Stimulated activated effector memory CD8-positive, alpha-beta T cell treated with anti-CD3 and anti-CD28 coated beads, Interleukin-12 subunit alpha, Interleukin-12 subunit beta, amount 100 ng/mL, for 72 hours (primary cell): ENCODE results near the gene MCTP2.
"Not testable (repeated sequence)": the region's sequence is repeated elsewhere in the genome, so short reads cannot be mapped to it uniquely, and the experiment has no call there.

Source experiments
- ATAC-seq: fragments of 150-1000 bp; cut with Tn5 transposase; 2 replicates; pipeline ENCODE4 v1.10.0; 2021
- DNase-seq, 2 donors: peaks; one replicate each; pipeline ENCODE4 v3.0.0; 2021 to 2022; ENCODE audit warnings: low spot score in 2 of 2
- H3K27ac Mint-ChIP-seq: one replicate; pipeline ENCODE4 v1.8.0; 2022; ENCODE audit warnings: mild to moderate bottlenecking, mixed read lengths
- H3K36me3 Mint-ChIP-seq: one replicate; pipeline ENCODE4 v1.8.0; 2022; ENCODE audit warnings: mild to moderate bottlenecking, mixed read lengths
- H3K4me1 Mint-ChIP-seq: one replicate; pipeline ENCODE4 v1.8.0; 2022; ENCODE audit warnings: mixed read lengths
- H3K4me3 Mint-ChIP-seq: one replicate; pipeline ENCODE4 v1.8.0; 2022; ENCODE audit warnings: mild to moderate bottlenecking, mixed read lengths
- H3K9me3 Mint-ChIP-seq: one replicate; pipeline ENCODE4 v1.8.0; 2022; ENCODE audit warnings: mixed read lengths

Gene MCTP2

DNA sequence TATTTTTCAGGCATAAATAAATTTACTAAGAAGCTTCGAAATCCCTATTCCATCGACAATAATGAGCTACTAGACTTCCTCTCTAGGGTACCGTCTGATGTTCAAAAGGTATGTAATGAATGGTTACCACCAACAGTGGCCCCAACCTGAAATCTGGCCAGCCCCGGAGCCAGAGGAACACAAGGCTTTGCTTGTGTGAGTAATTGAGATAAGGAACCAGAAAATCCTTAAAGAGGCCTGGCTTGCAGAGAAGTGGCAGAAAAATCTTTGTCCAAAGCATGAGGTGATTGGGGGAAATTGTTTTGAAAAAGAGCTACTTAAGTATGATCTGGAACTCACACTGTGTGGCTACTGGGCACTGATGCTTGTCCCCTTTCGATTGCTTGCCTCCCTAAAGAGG is 245.3 kb downstream of the MCTP2 start:
- DNase-seq (no peak), ATAC-seq (no peak)
- H3K4me3 Mint-ChIP-seq, result no peak overlapping the region
- peaks cover 77% of the 10 kb centered on the region for H3K36me3 Mint-ChIP-seq
- H3K4me1 Mint-ChIP-seq, result no peaks in the 10 kb centered on the region
- H3K9me3 Mint-ChIP-seq, result no peaks in the 10 kb centered on the region
- H3K27ac Mint-ChIP-seq, result no peak overlapping the region

DNA sequence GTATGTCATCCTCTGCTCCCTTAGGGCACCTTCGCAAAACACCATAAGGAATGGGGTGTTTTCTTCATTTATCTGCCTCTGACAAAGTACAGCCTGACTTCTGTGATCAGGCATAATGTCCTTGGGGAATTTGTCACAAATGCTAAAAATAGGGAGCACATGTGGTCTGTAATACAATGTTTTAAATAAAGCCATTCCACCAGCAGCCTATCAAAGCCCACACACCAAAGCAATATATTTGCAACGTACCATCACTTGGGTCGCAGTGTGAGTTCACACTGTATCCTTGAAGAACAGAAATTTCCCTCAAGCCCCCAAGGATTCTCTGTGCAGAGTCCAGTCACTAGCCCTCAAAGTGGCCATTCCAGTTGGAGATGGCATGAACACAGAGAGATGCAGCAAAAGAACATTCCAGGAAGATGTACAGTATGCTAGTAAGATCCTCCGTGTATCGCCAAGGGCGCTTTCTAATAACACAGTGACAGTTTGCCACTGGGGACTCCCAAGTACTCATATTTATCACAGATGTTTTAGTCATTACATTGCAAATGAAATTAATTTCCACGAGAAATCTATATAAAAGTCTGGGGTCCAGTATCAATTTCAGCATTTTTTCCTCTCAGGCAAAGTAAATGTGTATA is 246.7 kb downstream of the MCTP2 start:
- DNase-seq, result no peak
- H3K9me3 Mint-ChIP-seq, result peaks cover 5% of the 10 kb centered on the region
- peaks cover 67% of the 10 kb centered on the region for H3K36me3 Mint-ChIP-seq
- H3K4me1 Mint-ChIP-seq, result no peaks in the 10 kb centered on the region
- H3K27ac Mint-ChIP-seq, result no peak overlapping the region
- no peak overlapping the region for H3K4me3 Mint-ChIP-seq
- ATAC-seq, result no peak

DNA sequence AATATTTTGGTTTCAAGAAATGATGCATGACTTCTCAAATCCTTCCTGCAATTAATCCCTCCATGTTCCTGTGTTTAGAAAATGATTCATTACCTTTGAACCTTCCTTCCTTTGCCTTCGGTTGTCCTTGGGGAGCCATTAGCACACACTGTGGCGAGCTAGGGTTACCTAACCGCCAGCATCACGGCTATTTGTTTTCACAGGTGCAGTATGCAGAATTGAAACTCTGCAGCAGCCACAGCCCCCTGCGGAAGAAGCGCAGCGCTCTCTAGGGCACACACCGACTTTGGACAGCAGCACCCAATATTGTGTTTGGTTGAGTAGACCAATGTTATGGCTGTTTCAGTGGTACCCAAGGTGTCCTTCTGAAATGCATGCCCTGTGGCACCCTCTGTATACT is 247.4 kb downstream of the MCTP2 start:
- DNase-seq (no peak), ATAC-seq (no peak)
- peaks cover 5% of the 10 kb centered on the region for H3K9me3 Mint-ChIP-seq
- H3K4me3 Mint-ChIP-seq, result no peak overlapping the region
- peaks cover 67% of the 10 kb centered on the region for H3K36me3 Mint-ChIP-seq
- no peaks in the 10 kb centered on the region for H3K4me1 Mint-ChIP-seq
- H3K27ac Mint-ChIP-seq, result no peak overlapping the region

DNA sequence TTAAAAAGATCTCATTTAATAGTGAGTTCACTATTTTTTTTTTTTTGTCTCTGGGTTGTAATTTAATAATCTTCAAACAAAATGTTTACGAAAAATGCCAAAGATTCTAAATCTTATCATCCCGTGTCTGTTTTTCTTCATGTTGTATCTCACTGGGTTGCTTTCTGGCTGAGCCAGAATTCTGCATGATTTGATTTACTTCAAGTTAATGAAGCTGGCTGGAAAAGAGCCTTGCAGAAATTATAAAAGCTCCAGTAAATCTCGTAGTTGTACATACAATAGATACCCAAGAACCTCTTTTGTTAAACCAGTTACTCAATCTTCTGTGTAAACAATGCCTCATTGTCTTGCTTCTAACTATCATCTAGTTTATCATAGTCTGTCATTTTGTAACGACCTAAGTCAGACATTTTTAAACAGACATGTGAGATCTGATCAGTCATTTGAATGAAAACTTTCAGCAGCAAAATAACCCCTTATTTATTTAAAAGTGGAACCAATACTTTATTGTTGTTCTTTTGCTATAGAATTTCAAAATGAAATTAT is 249.0 kb downstream of the MCTP2 start:
- no peak for ATAC-seq
- peaks cover 55% of the 10 kb centered on the region for H3K36me3 Mint-ChIP-seq
- peaks cover 9% of the 10 kb centered on the region for H3K9me3 Mint-ChIP-seq
- no peak overlapping the region for H3K4me3 Mint-ChIP-seq
- H3K27ac Mint-ChIP-seq, result no peak overlapping the region
- no peak for DNase-seq
- no peaks in the 10 kb centered on the region for H3K4me1 Mint-ChIP-seq

DNA sequence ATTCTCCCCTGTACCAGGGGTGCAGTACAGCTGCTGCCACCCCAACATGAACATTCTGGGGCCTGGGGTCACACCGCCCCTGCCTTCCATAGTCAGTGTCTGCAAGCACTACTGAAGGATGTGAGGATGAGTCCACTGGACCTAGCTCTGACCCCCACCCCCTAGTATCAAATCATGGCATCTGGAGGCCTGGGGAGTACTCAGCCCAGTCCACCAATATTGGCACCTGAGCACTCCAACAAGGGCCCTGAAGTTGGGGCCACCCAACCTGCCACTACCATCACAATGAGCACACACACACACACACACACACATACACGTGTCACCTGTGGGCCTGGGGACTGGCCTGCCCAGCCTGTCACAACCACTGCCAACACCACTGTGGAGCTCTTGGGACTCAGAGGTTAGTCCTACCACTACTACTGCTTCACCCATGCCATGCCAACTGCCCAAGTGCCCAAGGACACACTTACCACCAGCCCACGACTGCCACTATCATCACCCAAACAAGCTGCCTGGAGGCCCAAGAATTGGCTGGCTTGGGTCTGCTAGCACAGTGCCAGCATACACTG is 253.9 kb downstream of the MCTP2 start:
- H3K4me1 Mint-ChIP-seq, result no peaks in the 10 kb centered on the region
- H3K4me3 Mint-ChIP-seq, result no peak overlapping the region
- DNase-seq (no peak), ATAC-seq (peak; percentile 24)
- peaks cover 14% of the 10 kb centered on the region for H3K9me3 Mint-ChIP-seq
- H3K27ac Mint-ChIP-seq, result no peak overlapping the region
- H3K36me3 Mint-ChIP-seq, result peaks cover 9% of the 10 kb centered on the region

DNA sequence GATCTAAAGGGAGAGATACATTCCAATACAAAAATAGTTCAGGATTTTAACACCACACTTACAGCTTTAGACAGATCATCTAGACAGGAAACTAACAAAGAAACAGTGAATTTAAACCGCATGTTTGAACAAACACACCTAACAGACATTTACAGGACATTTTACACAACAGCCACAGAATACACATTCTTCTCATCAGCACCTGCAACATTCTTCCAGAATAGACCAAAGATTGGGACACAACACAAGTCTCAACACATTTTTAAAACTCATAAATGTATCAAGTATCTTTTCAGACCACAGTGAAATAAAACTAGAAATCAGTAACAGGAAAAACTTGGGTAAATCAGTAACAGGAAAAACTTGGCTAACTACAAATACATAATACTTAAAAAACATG is 256.3 kb downstream of the MCTP2 start:
- DNase-seq (no peak), ATAC-seq (no peak)
- Mint-ChIP-seq H3K36me3 (no peaks in the 10 kb centered on the region), H3K4me3 (no peak overlapping the region), H3K27ac (no peak overlapping the region), H3K9me3 (peaks cover 20% of the 10 kb centered on the region), H3K4me1 (no peaks in the 10 kb centered on the region)

DNA sequence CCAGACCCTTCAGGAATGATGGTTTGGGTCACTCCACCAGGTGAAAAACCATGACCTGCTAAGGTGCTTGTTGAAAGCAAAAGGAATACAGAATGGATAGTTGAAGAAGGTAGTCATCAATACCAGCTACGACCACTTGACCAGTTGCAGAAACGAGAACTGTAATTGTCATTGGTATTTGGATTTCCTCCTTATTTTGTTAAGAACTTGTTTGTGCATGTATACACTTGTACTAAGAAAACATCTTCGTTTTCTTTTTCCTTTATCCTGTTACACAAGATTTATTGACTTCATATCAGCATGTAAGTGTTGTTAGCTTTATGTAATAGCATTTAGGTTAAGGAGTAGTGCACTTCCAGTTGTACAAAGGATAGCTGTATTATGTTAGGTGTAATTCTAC is 261.8 kb downstream of the MCTP2 start:
- Mint-ChIP-seq H3K9me3 (peaks cover 10% of the 10 kb centered on the region), H3K36me3 (no peaks in the 10 kb centered on the region), H3K4me3 (no peak overlapping the region), H3K4me1 (no peaks in the 10 kb centered on the region), H3K27ac (no peak overlapping the region)
- no peak for DNase-seq
- ATAC-seq, result no peak

DNA sequence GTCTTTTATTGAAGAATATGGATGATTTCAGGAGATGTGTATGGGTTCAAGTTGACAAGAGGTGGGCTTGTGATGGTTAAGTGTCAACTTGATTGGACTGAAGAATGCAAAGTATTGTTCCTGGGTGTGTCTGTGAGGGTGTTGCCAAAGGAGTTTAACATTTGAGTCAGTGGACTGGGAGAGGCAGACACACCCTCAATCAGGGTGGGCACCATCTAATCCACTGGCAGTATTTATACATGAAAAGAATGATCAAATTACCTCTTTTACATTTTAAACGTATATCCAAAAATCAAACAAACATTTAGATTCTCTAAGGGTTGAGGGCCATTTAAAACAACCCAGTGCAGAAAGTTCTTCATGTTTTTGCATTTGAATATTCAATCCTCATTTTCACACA is 262.2 kb downstream of the MCTP2 start:
- H3K4me1 Mint-ChIP-seq, ATAC-seq, H3K27ac Mint-ChIP-seq, H3K4me3 Mint-ChIP-seq, H3K36me3 Mint-ChIP-seq, DNase-seq, H3K9me3 Mint-ChIP-seq: not testable (repeated sequence)

DNA sequence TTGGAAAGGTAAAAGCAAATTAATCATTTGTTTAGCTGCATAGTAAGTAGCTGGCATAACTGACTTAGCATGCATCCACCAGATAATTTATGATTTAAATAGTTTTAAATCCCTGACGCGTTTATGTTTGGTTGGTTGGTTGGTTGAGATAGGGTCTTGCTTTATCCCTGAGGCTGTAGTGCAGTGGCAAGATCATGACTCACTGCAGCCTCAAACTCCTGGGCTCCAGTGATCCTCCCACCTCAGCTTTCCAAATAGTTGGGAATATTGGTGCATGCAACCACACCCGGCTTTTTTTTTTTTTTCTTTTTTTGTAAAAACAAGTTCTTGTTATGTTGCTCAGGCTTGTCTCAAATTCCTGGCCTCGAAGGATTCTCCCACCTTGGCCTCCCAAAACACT is 263.4 kb downstream of the MCTP2 start:
- Mint-ChIP-seq H3K9me3 (peaks cover 10% of the 10 kb centered on the region), H3K4me3 (no peak overlapping the region)

DNA sequence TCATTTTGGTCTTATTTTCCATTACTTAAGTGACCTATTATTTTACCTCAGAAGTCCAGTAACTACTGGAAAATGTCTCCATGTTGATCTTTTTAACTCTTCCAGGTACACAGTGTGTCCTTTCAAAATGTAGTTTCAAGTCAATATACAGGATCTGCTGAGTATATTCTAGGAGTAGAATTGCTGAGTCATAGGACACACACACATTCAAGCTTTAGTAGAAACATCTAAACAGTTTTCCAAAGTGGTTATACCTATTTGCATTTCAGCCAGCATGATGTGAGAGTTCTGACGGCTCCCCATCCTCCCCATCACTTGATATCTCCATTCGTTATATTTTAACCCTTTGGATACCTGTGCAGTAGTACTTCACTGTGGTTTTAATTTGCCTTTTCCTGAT is 271.9 kb downstream of the MCTP2 start:
- Mint-ChIP-seq H3K27ac (no peak overlapping the region), H3K9me3 (peaks cover 24% of the 10 kb centered on the region), H3K36me3 (no peaks in the 10 kb centered on the region), H3K4me1 (no peaks in the 10 kb centered on the region), H3K4me3 (no peak overlapping the region)
- no peak for ATAC-seq
- no peak for DNase-seq

More for the DNA sequence above, 263.4 kb downstream of the MCTP2 start:
- no peaks in the 10 kb centered on the region for H3K4me1 Mint-ChIP-seq
- no peaks in the 10 kb centered on the region for H3K36me3 Mint-ChIP-seq
- DNase-seq (no peak), ATAC-seq (no peak)
- H3K27ac Mint-ChIP-seq, result no peak overlapping the region

DNA sequence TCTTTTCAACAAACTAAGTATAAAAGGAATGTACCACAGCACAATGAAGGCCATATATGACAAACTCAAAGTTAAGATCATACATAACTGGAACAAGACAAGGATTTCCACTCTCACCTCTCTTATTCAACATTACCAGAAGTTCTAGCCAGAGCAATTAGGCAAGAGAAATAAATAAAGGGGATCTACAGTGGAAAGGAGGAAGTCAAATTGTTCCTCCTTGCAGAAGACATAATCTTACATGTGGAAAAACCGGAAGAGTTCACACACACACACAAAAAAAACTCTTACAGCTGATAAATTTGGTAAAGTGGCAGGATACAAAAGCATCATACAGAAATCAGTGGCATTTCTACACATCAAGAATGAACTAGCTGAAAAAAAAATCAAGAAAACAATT is 277.9 kb downstream of the MCTP2 start:
- H3K27ac Mint-ChIP-seq, result no peak overlapping the region
- ATAC-seq, result no peak
- H3K36me3 Mint-ChIP-seq, result no peaks in the 10 kb centered on the region
- H3K9me3 Mint-ChIP-seq, result peaks cover 22% of the 10 kb centered on the region
- no peak for DNase-seq
- H3K4me1 Mint-ChIP-seq, result no peaks in the 10 kb centered on the region
- H3K4me3 Mint-ChIP-seq, result no peak overlapping the region

DNA sequence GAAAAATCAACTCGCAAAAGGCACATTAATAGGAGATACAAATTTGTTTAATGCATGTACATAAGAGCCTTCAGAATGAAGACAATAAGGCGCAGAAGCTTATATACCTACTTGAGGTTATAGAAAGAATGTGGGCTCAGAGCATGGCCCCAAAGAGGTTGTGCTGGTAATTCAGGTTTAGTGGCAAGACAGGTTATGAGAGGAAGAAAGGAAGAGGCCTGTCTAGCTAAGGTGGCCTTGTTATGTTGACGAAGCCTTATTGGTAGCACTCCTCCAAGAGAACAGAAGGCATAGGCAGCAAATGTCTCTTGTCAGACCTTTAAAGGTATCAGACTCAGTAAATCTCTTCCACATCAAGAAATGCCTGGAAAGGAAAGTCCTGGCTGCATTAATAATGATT is 290.8 kb downstream of the MCTP2 start:
- no peak for ATAC-seq
- no peaks in the 10 kb centered on the region for H3K4me1 Mint-ChIP-seq
- no peak overlapping the region for H3K27ac Mint-ChIP-seq
- no peaks in the 10 kb centered on the region for H3K9me3 Mint-ChIP-seq
- no peak for DNase-seq
- no peak overlapping the region for H3K4me3 Mint-ChIP-seq
- H3K36me3 Mint-ChIP-seq, result no peaks in the 10 kb centered on the region

DNA sequence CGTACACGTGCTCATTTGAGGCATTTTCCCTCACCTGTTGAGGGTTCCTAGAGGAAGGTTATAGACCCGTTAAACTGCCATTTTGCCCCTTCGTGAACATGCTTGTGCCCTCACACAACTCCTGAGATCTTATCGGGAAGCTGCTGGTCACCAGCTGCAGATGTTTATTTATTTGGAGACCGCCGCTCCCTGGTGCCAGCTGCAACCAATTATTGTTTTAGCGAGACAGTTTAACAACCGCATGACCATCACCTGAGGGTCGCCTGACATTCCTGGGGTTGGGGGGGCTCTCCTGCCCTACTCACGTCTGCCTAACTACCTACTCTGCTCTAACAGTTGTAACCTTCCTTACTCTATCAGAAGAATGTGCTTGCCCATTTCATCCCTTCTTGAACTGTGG is 292.5 kb downstream of the MCTP2 start:
- Mint-ChIP-seq H3K4me3 (no peak overlapping the region), H3K4me1 (no peaks in the 10 kb centered on the region), H3K36me3 (no peaks in the 10 kb centered on the region), H3K9me3 (no peaks in the 10 kb centered on the region), H3K27ac (no peak overlapping the region)
- ATAC-seq (no peak), DNase-seq (no peak)

DNA sequence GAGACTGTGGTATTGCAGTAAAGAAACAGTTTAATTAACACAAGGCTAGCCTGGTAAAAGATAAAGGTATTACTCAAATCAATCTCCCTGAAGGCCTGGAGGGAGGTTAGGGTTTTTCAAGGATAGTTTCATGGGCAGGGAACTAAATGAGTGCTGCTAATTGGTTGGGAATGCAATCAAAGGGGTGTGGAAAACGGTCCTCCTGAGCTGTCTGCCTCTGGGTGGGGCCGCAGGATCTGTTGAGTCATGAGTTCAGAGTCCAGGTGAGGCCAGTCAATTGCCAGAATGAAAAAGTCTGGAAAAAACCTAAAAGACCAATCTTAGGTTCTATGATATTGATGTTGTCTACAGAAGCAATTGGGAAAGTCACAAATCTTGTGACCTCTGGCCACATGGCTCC is 293.2 kb downstream of the MCTP2 start:
- H3K4me1 Mint-ChIP-seq, result no peaks in the 10 kb centered on the region
- H3K4me3 Mint-ChIP-seq, result no peak overlapping the region
- DNase-seq, result no peak
- no peaks in the 10 kb centered on the region for H3K9me3 Mint-ChIP-seq
- no peak overlapping the region for H3K27ac Mint-ChIP-seq
- no peak for ATAC-seq
- no peaks in the 10 kb centered on the region for H3K36me3 Mint-ChIP-seq

DNA sequence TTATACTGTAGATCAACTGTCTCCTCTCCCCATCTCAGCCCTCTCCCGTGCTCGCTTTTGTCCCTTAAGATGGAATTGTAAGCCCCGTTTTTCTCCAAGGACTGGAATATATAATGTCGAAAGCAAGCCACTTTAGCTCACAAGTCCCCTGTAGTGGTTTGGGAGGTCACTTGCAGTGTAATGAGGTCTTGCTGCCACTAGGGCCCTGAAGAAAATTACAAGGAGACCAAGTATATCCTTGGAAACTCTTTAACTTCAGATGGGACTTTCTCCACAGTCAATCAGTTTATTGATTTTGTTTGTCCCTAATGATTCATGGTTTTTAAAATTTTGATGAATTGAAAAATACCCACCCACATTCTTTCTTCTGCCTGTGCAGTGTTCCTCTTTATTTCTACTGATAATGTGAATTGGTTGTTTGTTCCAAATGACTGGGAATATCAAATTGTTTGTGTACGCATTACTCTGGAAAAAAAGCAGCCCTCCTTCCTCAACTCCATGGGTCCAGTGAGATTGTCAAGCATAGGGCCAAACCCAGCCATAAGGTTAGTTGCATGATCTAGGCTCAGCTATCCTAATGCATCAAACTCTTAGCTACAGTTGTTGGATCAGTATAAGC is 294.8 kb downstream of the MCTP2 start:
- ATAC-seq (no peak), DNase-seq (no peak)
- Mint-ChIP-seq H3K4me1 (no peaks in the 10 kb centered on the region), H3K36me3 (no peaks in the 10 kb centered on the region), H3K27ac (no peak overlapping the region), H3K4me3 (no peak overlapping the region), H3K9me3 (no peaks in the 10 kb centered on the region)

DNA sequence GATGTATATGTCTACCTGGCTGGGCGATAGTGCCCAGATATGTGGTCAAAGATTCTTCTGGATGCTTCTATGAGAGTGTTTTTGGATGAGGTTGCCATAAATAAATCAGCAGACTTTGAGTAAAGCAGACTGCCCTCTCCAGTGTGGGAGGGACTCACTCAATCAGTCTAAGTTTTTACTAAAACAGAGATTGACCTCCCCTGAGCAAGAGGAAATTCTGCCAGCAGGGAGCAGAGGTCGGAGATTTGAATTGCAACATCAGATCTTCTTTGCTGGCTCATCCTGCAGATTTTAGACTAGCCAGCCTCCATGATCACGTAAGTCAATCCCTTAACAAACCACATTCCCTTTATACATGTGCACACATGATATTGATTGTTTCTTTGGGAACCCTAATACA is 300.9 kb downstream of the MCTP2 start:
- Mint-ChIP-seq H3K36me3 (no peaks in the 10 kb centered on the region), H3K27ac (no peak overlapping the region), H3K4me3 (no peak overlapping the region), H3K4me1 (no peaks in the 10 kb centered on the region), H3K9me3 (peaks cover under 1% of the 10 kb centered on the region)
- DNase-seq (no peak), ATAC-seq (no peak)
